LNCAP (cell line): ENCODE measurements around the gene LDLRAD1.

ENCODE experiments used
- TF ChIP-seq, protein P1 (sequence below): fragments of 450-650 bp; IDR thresholded peaks from 2 replicates; pipeline ENCODE4 v1.5.1; 2017; ENCODE audit warnings: mild to moderate bottlenecking

The LDLRAD1 gene

DNA sequence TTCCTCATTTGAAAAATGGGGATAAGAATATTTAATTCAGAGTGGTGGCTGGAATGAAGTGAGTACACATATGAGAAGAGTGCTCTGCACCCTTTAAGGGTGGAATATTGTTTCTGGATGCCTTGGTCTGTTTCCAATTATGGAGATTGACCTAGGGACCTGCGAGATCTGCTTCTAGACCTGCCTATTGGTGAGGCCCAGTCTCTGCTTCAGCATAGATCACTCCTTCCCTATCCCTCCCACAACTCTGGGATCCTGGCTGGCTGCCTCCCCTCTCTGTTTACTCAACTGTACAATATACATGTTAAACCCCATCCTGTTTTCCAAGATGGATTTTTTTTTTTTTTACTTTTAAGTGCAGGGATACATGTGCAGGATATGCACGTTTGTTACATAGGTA is 6.4 kb upstream of the LDLRAD1 start:
- TF ChIP-seq, protein P1, sequence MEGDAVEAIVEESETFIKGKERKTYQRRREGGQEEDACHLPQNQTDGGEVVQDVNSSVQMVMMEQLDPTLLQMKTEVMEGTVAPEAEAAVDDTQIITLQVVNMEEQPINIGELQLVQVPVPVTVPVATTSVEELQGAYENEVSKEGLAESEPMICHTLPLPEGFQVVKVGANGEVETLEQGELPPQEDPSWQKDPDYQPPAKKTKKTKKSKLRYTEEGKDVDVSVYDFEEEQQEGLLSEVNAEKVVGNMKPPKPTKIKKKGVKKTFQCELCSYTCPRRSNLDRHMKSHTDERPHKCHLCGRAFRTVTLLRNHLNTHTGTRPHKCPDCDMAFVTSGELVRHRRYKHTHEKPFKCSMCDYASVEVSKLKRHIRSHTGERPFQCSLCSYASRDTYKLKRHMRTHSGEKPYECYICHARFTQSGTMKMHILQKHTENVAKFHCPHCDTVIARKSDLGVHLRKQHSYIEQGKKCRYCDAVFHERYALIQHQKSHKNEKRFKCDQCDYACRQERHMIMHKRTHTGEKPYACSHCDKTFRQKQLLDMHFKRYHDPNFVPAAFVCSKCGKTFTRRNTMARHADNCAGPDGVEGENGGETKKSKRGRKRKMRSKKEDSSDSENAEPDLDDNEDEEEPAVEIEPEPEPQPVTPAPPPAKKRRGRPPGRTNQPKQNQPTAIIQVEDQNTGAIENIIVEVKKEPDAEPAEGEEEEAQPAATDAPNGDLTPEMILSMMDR, result no peak

DNA sequence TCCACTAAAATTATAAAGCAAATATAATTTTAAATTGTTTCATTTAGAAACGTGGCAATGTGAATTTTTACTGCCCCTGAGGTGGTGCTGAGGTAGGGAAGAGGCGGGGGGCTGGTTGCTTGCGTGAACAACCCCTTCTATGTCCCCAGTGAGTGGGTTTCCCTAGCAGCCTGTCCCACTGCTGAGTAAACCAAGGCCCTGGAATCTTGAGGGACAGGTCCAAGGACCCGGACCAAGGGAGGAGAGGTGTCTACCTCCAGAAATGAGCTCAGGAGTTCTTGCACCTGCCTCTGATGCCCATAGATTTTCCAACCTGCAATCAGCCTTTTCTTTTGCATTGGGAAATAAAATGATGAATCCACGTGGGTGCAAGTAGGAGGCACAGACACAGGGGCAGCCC is 649 bp upstream of the LDLRAD1 start:
- TF ChIP-seq, protein P1, result no peak

DNA sequence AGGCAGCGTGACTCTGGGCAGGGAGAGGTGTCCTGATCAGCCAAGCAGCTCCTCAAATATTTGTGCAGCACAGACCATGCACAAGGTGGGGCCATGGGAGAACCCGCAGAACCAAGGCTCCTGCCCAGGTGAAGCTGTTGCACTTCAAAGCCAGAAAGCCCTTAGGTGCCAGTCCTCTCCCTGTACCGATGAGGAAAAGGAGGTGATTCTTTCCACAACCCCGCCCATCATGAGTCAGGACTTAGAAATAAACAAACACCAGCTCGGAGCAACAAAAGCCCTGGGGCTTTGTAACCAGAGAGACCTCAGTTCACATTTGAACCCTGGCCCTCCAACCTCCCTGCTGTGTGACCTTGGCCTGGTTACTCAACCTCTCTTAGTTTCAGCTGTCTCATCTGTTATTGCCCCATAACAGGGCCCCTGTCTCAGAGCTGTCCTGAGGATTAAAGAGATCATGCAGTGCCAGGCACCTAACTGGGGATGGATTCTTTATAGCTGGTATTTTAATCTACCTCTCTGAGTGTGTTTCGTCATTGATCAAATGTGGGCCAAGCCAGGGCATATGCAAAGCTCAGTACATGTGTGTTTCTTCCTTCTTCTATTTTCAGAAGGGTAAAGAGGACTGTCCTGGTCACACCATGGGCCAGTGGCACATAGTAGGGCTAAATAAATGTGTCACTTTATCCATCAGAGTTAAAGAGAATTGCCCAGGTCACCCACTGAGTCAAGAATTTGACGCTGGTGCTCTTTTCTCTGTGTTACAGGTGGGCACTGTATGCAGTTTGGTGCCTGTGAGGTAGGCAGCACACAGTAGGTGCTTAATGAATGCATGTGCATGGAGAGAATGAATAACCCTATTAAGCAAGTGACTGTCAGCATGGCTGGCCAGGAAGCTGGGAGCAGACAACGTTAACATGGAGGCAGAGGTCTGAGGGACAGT is 1.4 kb downstream of the LDLRAD1 start:
- TF ChIP-seq, protein P1, result no peak

DNA sequence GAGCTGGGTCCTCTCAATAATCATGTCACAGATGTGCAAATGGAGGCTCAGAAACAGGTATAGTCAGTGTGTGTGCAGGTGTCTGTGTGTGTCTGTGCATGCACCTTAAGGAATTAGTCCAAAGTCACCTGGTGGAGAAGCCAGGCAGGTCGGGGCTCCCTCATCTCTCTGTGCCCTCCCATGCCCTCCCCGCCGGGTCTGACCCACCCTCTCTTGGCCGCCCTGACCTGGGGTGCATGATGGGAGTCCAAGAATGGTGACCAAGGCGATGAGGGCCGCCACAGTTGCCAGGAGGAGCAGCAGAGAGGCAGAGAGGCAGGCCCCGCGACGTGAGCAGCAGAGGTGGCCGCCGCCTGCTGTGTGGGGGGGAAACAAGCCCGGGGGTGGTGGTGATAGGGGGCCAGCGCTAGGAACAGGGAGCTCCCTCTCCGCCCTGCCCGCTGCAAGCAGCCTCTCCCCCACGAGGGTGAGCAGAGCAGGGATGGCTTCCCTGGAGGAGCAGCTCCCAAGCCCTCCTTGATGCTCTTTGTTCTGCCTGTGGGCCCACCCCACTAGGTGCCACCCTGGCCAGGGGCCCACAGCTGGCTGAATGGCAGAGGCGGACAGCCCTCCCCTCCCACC is 3.9 kb downstream of the LDLRAD1 start:
- TF ChIP-seq, protein P1, result no peak

DNA sequence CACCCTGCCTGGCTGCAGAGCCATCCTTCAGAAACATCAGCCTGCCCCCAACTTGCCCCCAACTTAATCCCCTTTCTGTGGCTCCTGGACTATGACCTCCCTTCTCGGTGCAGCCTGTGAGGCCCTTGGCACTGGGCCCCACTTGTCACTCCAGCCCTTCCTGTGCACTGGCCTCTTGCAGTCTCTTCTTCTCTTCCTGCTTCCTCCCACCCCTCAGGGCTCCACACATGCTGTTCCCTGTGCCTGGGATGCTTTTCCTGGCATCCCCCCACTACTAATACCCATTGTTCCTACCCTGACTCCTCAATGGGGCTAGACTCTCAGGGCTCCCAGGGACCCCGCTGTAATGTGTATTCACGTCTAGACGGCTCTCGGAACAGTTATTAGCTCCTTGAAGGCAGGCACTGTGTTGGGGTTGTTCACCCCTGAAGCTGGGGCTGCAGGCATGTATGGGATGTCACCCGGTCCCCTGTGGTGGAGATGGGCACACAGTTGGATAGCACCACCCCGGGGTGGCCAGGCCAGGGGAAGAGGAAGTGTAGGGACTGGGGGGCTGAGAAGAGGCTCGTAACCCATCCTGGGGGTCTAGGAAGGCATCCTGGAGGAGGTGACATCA is 4.5 kb downstream of the LDLRAD1 start:
- TF ChIP-seq, protein P1, result no peak

DNA sequence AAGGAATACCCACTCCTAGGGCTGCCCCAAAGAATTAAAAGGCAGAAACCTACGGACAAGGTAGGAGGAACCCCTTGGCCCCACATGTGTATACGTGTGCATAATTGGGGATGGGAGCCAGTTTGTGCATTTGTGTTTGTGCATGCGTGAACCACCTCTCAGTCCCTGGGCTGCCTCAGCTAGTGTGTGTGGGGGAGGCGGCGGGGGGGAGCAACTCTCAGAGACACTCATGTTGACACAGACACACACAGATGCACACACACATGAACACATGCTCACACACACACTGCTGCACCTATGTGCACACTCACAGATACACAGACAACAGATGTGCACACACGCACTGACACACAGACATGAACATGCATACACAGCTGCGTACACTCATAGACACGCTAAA is 5.1 kb downstream of the LDLRAD1 start:
- TF ChIP-seq, protein P1, result no peak

DNA sequence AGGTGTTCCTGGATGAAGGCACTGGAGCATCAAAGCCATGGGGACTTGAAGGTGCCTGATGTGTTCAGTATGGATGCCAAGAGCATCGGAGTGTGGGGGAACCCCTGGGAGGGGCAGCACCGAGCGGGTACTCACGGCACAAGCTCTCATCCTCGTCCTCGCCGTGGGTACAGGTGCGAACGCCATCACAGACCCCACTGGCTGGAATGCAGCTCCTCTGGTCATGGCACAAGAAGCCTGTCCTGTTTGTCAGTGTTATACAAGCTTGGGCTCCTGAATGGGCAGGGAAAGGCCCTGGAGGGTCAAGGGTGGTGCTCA is 6.0 kb downstream of the LDLRAD1 start:
- TF ChIP-seq, protein P1, result no peak
